Measurements from ENCODE around the gene PSMB10. TPM values are rescaled to one million over a fixed set of nuclear protein-coding genes. Genes with fewer than 3 reads are reported as not detected.

PSMB10 gene
- total RNA-seq, 1 experiment from 2014 or later = 26.9 TPM

DNA sequence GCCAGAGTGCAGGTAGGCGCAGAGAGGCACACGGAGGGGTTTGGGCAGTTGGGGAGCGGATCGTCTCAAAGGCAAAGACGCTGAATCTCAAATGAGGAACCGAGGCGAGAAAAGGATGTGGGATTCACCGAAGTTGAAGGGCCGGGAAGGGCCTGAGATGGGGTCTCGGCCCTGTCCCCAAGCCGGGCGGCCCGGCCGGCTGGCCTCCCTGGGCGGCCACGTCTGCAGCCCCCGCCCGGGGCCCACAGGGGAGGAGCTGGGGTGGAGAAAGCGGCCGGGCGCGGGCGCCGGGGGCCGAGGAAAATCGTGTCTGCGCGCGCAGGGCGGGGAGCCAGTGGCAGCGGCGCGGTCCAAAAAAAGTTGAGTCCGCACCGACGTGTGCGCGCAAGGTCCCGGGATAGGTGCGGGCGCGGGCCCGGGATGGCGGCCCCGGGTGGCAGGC lies 31.3 kb upstream of the PSMB10 start:
- H3K4me1 Mint-ChIP-seq (ENCODE audit: low read depth, unreplicated experiment) = peaks cover 35% of the 10 kb centered on the region
- peaks cover 39% of the 10 kb centered on the region for H3K36me3 Mint-ChIP-seq (ENCODE audit: insufficient read depth, unreplicated experiment)
- no peaks in the 10 kb centered on the region for H3K9me3 ChIP-seq
- DNase-seq = peak in 1 of 2 experiments; percentile 71
- peaks cover 29% of the 10 kb centered on the region for H3K4me1 ChIP-seq
- TF ChIP-seq, protein P1, sequence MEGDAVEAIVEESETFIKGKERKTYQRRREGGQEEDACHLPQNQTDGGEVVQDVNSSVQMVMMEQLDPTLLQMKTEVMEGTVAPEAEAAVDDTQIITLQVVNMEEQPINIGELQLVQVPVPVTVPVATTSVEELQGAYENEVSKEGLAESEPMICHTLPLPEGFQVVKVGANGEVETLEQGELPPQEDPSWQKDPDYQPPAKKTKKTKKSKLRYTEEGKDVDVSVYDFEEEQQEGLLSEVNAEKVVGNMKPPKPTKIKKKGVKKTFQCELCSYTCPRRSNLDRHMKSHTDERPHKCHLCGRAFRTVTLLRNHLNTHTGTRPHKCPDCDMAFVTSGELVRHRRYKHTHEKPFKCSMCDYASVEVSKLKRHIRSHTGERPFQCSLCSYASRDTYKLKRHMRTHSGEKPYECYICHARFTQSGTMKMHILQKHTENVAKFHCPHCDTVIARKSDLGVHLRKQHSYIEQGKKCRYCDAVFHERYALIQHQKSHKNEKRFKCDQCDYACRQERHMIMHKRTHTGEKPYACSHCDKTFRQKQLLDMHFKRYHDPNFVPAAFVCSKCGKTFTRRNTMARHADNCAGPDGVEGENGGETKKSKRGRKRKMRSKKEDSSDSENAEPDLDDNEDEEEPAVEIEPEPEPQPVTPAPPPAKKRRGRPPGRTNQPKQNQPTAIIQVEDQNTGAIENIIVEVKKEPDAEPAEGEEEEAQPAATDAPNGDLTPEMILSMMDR (IDR thresholded peaks at IDR 0.05; ENCODE audit: insufficient read depth in 1 of 2, low read depth in 1 of 2, low read length in 1 of 2, severe bottlenecking in 1 of 2, unreplicated experiment in 1 of 2) = no peak
- ChIA-PET CTCF (no interaction called here), POLR2A (interaction anchor here (0.7 kb wide), 1 partner anchor 270 kb away, joined by 3 read pairs; no protein-coding TSS in a partner anchor)
- no peaks in the 10 kb centered on the region for H3K9me3 Mint-ChIP-seq (ENCODE audit: unreplicated experiment)
- peak overlapping the region; percentile 89 for H3K4me3 Mint-ChIP-seq (ENCODE audit: unreplicated experiment)
- H3K27me3 Mint-ChIP-seq (ENCODE audit: insufficient read depth, unreplicated experiment) = no peaks in the 10 kb centered on the region
- peak overlapping the region; percentile 66 for H3K4me3 ChIP-seq (ENCODE audit: low read depth, low read length)
- BruUV-seq (replicated peaks) = no TSS peak
- intact Hi-C loops (cut with micrococcal nuclease; ENCODE audit: unreplicated experiment) = loop anchor here (1.0 kb wide), 1 partner anchor 33 kb away; no protein-coding TSS in a partner anchor
- no peaks in the 10 kb centered on the region for H3K27me3 ChIP-seq (replicated peaks; ENCODE audit: control insufficient read depth, insufficient read depth, low read length)
- peaks cover 3% of the 10 kb centered on the region for H3K36me3 ChIP-seq (ENCODE audit: control insufficient read depth, insufficient read depth, low read length)
- H3K27ac Mint-ChIP-seq (ENCODE audit: unreplicated experiment) = peak overlapping the region; percentile 93

DNA sequence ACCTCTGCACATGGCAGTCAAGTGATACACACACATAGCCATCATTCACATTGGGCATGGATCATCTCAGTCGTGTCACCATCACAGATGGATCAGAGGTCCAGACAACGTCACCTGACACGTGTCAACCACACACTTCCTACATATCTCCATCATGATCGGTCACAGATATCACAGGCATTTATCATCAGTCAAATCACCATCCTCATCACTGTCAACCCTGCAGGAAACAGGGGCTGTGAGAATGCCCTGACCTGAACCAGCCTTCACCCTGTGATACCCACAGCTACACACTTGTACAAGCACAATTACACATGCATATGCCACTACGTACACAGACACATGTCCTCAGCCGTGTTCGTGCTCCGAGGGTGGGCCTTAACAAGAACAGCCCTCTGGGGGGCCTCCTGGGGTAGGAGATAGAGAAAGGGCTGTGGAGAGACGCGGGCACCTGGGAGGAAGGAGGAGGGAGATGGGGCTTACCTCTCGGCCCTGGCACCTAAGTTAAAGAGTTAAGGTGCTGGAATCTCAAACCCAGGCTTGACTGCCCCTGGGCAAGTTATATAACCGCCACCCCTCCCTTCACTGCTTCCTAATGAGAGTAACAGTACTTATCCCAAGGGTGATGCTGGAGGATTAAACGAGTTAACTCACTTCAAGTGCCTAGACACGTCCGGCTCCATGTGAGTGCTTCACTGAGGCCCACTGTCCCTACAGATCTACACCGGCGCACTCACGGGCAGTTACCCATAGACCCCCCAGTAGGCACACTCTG lies 30.7 kb upstream of the PSMB10 start:
- H3K27me3 ChIP-seq (replicated peaks; ENCODE audit: control insufficient read depth, insufficient read depth, low read length) = no peaks in the 10 kb centered on the region
- peaks cover 35% of the 10 kb centered on the region for H3K4me1 Mint-ChIP-seq (ENCODE audit: low read depth, unreplicated experiment)
- BruUV-seq (replicated peaks) = TSS peak; percentile 33
- no peaks in the 10 kb centered on the region for H3K27me3 Mint-ChIP-seq (ENCODE audit: insufficient read depth, unreplicated experiment)
- TF ChIP-seq, protein P1 (IDR thresholded peaks at IDR 0.05; ENCODE audit: insufficient read depth in 1 of 2, low read depth in 1 of 2, low read length in 1 of 2, severe bottlenecking in 1 of 2, unreplicated experiment in 1 of 2) = no peak
- ChIA-PET POLR2A (interaction anchor here (0.6 to 1.2 kb wide), 5 partner anchors 32 to 721 kb away, joined by 3 to 9 read pairs (median 4); partner anchors contain the start of genes NFATC3, RANBP10 and TSNAXIP1), CTCF (interaction anchor here (0.6 to 1.5 kb wide), 4 partner anchors 24 to 151 kb away, joined by 3 to 6 read pairs (median 4); partner anchors contain the start of gene LCAT)
- peaks cover 3% of the 10 kb centered on the region for H3K36me3 ChIP-seq (ENCODE audit: control insufficient read depth, insufficient read depth, low read length)
- peaks cover 29% of the 10 kb centered on the region for H3K4me1 ChIP-seq
- H3K36me3 Mint-ChIP-seq (ENCODE audit: insufficient read depth, unreplicated experiment) = peaks cover 45% of the 10 kb centered on the region
- no peaks in the 10 kb centered on the region for H3K9me3 Mint-ChIP-seq (ENCODE audit: unreplicated experiment)
- H3K27ac Mint-ChIP-seq (ENCODE audit: unreplicated experiment) = peak overlapping the region; percentile 93
- intact Hi-C loops (cut with micrococcal nuclease; ENCODE audit: unreplicated experiment) = no loop called here
- H3K4me3 Mint-ChIP-seq (ENCODE audit: unreplicated experiment) = peak overlapping the region; percentile 89
- no peaks in the 10 kb centered on the region for H3K9me3 ChIP-seq
- no peak for DNase-seq
- H3K4me3 ChIP-seq (ENCODE audit: low read depth, low read length) = peak overlapping the region; percentile 66

DNA sequence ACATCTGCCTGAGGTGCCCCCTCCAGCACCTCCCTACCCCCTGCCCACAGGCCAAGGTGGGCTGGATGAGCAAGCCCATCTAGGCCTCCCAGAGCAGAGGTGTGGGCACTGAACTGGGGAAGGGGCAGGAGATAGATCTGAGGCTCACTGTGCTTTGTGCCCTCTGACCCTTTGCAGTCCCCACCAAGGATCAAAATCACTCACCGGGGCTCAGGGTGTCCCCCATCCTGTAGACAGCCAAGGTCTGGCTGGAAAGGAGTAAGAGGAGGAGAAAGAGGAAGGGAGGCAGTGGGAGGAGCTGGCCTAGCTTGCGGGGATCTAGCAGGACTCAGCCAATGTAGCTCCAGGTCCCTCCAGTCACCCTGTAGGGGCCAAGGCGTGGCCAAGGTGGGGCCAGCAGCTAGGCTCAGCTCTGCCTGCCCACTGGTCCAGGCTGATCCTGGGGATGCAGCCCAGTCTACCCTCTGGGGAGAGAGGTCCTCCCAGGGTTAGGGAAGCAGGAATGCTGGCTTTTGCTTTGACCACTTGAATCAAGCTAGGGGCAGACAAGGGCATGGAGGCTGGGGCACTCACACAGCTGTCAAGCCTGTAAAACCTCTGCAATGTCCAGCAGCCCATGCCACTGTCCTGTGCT lies 30.0 kb upstream of the PSMB10 start:
- Histone ChIP-seq H3K9me3 (no peaks in the 10 kb centered on the region), H3K4me3 (ENCODE audit: low read depth, low read length) (peak overlapping the region; percentile 66), H3K4me1 (peaks cover 29% of the 10 kb centered on the region), H3K36me3 (ENCODE audit: control insufficient read depth, insufficient read depth, low read length) (peaks cover 5% of the 10 kb centered on the region), H3K27me3 (replicated peaks; ENCODE audit: control insufficient read depth, insufficient read depth, low read length) (no peaks in the 10 kb centered on the region)
- peaks cover 35% of the 10 kb centered on the region for H3K4me1 Mint-ChIP-seq (ENCODE audit: low read depth, unreplicated experiment)
- no peaks in the 10 kb centered on the region for H3K9me3 Mint-ChIP-seq (ENCODE audit: unreplicated experiment)
- TF ChIP-seq, protein P1 (IDR thresholded peaks at IDR 0.05; ENCODE audit: insufficient read depth in 1 of 2, low read depth in 1 of 2, low read length in 1 of 2, severe bottlenecking in 1 of 2, unreplicated experiment in 1 of 2) = no peak
- CTCF ChIA-PET = interaction anchor here (0.6 to 1.5 kb wide), 5 partner anchors 23 to 151 kb away, joined by 3 to 6 read pairs (median 3); partner anchors contain the start of gene LCAT
- POLR2A ChIA-PET = interaction anchor here (0.6 to 1.3 kb wide), 8 partner anchors 27 to 720 kb away, joined by 3 to 9 read pairs (median 4); partner anchors contain the start of genes ESRP2, NFATC3, RANBP10 and TSNAXIP1
- intact Hi-C loops (cut with micrococcal nuclease; ENCODE audit: unreplicated experiment) = no loop called here
- DNase-seq = peak; percentile 66 to 84
- no peaks in the 10 kb centered on the region for H3K27me3 Mint-ChIP-seq (ENCODE audit: insufficient read depth, unreplicated experiment)
- peaks cover 50% of the 10 kb centered on the region for H3K36me3 Mint-ChIP-seq (ENCODE audit: insufficient read depth, unreplicated experiment)
- H3K27ac Mint-ChIP-seq (ENCODE audit: unreplicated experiment) = peak overlapping the region; percentile 93
- no TSS peak for BruUV-seq (replicated peaks)
- peak overlapping the region; percentile 89 for H3K4me3 Mint-ChIP-seq (ENCODE audit: unreplicated experiment)

Measured in Caco-2 (cell line).